Thymus (tissue), 11 donors: ENCODE data around the gene GPRIN3. TPM values are rescaled to one million over a fixed set of nuclear protein-coding genes. Genes with fewer than 3 reads are reported as not detected.
"Not testable (repeated sequence)": the region's sequence is repeated elsewhere in the genome, so short reads cannot be mapped to it uniquely, and the experiment has no call there.

Experiments used
- DNase-seq, 9 donors: peaks; one replicate each; pipeline ENCODE4 v3.0.0-alpha.2; 2013; ENCODE audit warnings: low spot score in 9 of 9, low read depth in 6 of 9, missing footprints in 1 of 9
- H3K27ac ChIP-seq, 2 donors: one replicate each; pipeline ENCODE4 v1.5.1; 2013; ENCODE audit warnings: control low read depth in 1 of 2, low read depth in 1 of 2, low read length in 1 of 2, mild to moderate bottlenecking in 1 of 2, moderate library complexity in 1 of 2
- H3K27me3 ChIP-seq, 2 donors: one replicate each; pipeline ENCODE4 v1.5.1; 2013; ENCODE audit warnings: low read length in 1 of 2; ENCODE audit not compliant: control insufficient read depth in 2 of 2, insufficient read depth in 1 of 2
- H3K36me3 ChIP-seq, 2 donors: one replicate each; pipeline ENCODE4 v1.5.1; 2013; ENCODE audit warnings: low read length in 1 of 2, mild to moderate bottlenecking in 1 of 2, moderate library complexity in 1 of 2; ENCODE audit not compliant: control insufficient read depth in 2 of 2, insufficient read depth in 2 of 2
- H3K4me1 ChIP-seq, 2 donors: one replicate each; pipeline ENCODE4 v1.5.1; 2013; ENCODE audit warnings: low read length in 2 of 2; ENCODE audit not compliant: control insufficient read depth in 2 of 2, insufficient read depth in 2 of 2
- H3K4me3 ChIP-seq, 2 donors: one replicate each; pipeline ENCODE4 v1.5.1; 2013; ENCODE audit warnings: low read length in 2 of 2, control low read depth in 1 of 2, mild to moderate bottlenecking in 1 of 2
- H3K9me3 ChIP-seq, 2 donors: one replicate each; pipeline ENCODE4 v1.5.1; 2013; ENCODE audit warnings: low read length in 1 of 2, mild to moderate bottlenecking in 1 of 2; ENCODE audit not compliant: control insufficient read depth in 2 of 2, insufficient read depth in 1 of 2
- WGBS: extraction: QIAGEN DNeasy Blood & Tissue Kit; methylation state at CpG from one replicate; pipeline ENCODE4 v1.1.7; 2013; 5-methylcytosine and 5-hydroxymethylcytosine counted together
- polyA plus RNA-seq: library from polyadenylated mRNA; stranded (reverse); fragments of 200-250 nt; gene quantifications from one replicate; pipeline ENCODE4 v1.2.3, GENCODE V29; 2013
- total RNA-seq: library from RNA; stranded (reverse); fragments of 120-200 nt; gene quantifications from one replicate; pipeline ENCODE4 v1.2.4, GENCODE V29; 2013
- donor health status: healthy.

The GPRIN3 gene
- total and polyA plus RNA-seq, 2 donors: 2.6 to 3.4 TPM

GRCh38 chr4:89213382-89213701, 94.3 kb downstream of the GPRIN3 start:
- no peaks in the 10 kb centered on the region for H3K4me1 ChIP-seq
- DNase-seq: no peak
- H3K4me3 ChIP-seq: no peak overlapping the region
- no peaks in the 10 kb centered on the region for H3K9me3 ChIP-seq
- 87% methylated on average over 4 of the region's 4 CpGs for WGBS
- H3K27me3 ChIP-seq: no peaks in the 10 kb centered on the region
- H3K36me3 ChIP-seq: no peaks in the 10 kb centered on the region
- H3K27ac ChIP-seq: no peak overlapping the region

- H3K4me3 ChIP-seq: no peak overlapping the region
- no peak for DNase-seq
- H3K27me3 ChIP-seq: no peaks in the 10 kb centered on the region
- no peaks in the 10 kb centered on the region for H3K36me3 ChIP-seq
- H3K4me1 ChIP-seq: no peaks in the 10 kb centered on the region
- H3K27ac ChIP-seq: no peak overlapping the region
- whole genome bisulfite sequencing: over 99% methylated on average over 4 of the region's 4 CpGs
- H3K9me3 ChIP-seq: no peaks in the 10 kb centered on the region
Measured at GRCh38 chr4:89212666-89213381, 94.8 kb downstream of the GPRIN3 start.

- no peaks in the 10 kb centered on the region for H3K36me3 ChIP-seq
- no peak overlapping the region for H3K4me3 ChIP-seq
- DNase-seq: no peak
- no peaks in the 10 kb centered on the region for H3K9me3 ChIP-seq
- H3K4me1 ChIP-seq: no peaks in the 10 kb centered on the region
- H3K27me3 ChIP-seq: no peaks in the 10 kb centered on the region
- no peak overlapping the region for H3K27ac ChIP-seq
- 92% methylated on average over 1 of the region's 1 CpG for WGBS
Measured at GRCh38 chr4:89204624-89205023, 103.0 kb downstream of the GPRIN3 start.

DNA sequence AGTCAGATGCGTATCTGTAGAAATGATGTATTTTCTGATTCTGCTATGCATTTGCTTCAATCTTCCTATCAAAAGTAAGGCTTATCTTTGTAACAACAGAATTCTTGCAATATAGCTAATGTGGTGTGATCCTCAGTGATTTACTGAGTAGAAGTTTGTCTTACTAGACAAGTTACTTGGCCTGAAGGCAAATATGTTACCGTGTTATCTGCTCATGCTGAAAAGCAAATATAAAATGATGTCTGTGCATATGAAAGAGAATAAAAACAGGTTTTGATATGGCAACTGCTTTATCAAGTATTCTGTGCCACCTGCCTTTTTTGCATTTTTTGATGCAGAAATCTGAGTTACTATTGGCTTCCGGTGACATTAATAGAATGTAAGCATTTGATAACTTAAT, 103.7 kb downstream of the GPRIN3 start:
- Histone ChIP-seq H3K9me3 (no peaks in the 10 kb centered on the region), H3K4me1 (no peaks in the 10 kb centered on the region), H3K4me3 (no peak overlapping the region), H3K27ac (no peak overlapping the region), H3K36me3 (no peaks in the 10 kb centered on the region), H3K27me3 (no peaks in the 10 kb centered on the region)
- no peak for DNase-seq
- WGBS: 97% methylated on average over 3 of the region's 3 CpGs

GRCh38 chr4:89199394-89199793, 108.2 kb downstream of the GPRIN3 start:
- not testable (repeated sequence) for DNase-seq, H3K27ac ChIP-seq, H3K27me3 ChIP-seq, H3K36me3 ChIP-seq, H3K4me3 ChIP-seq, H3K9me3 ChIP-seq, H3K4me1 ChIP-seq
- WGBS: no CpG with 5 or more reads among the region's 1 CpG

GRCh38 chr4:89197920-89198319, 109.7 kb downstream of the GPRIN3 start:
- Histone ChIP-seq H3K4me1 (no peaks in the 10 kb centered on the region), H3K4me3 (no peak overlapping the region), H3K9me3 (no peaks in the 10 kb centered on the region), H3K27me3 (no peaks in the 10 kb centered on the region), H3K27ac (no peak overlapping the region), H3K36me3 (no peaks in the 10 kb centered on the region)
- WGBS: over 99% methylated on average over 2 of the region's 2 CpGs
- DNase-seq: no peak

GRCh38 chr4:89196745-89197144, 110.9 kb downstream of the GPRIN3 start:
- no peak for DNase-seq
- Histone ChIP-seq H3K36me3 (no peaks in the 10 kb centered on the region), H3K4me3 (no peak overlapping the region), H3K9me3 (no peaks in the 10 kb centered on the region), H3K27ac (no peak overlapping the region), H3K27me3 (no peaks in the 10 kb centered on the region), H3K4me1 (no peaks in the 10 kb centered on the region)
- WGBS: 45% methylated on average over 2 of the region's 2 CpGs

DNA sequence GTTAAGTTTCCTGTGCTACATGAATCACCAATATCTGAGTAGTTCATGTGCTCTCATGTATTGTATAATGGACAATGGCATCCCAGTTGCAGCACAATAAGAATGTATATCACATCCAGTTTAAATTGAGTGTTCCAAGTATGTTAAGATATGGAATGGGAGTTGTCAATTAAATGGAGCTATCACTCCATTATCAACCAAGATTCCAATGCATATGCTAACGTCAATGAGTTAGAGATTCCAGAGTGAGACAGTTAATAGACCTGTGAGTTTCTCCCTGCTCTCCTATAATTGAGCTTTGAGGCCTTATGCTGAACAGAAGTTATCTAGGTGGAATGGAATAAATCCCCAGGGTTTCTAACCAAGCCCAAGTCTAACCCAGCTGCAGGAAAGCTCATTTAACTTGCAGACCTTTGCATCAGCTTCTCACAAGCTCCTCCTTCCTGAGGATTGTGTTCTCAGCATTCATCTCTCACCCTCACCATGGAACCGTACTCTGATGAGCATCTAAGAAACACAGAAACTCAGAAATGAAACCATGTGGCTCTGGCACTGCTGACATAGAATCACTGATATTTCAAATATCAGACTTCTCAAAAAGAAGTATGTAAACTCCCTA, 111.4 kb downstream of the GPRIN3 start:
- WGBS: 90% methylated on average over 2 of the region's 2 CpGs
- no peaks in the 10 kb centered on the region for H3K9me3 ChIP-seq
- no peak overlapping the region for H3K27ac ChIP-seq
- no peak for DNase-seq
- no peak overlapping the region for H3K4me3 ChIP-seq
- no peaks in the 10 kb centered on the region for H3K4me1 ChIP-seq
- H3K36me3 ChIP-seq: no peaks in the 10 kb centered on the region
- no peaks in the 10 kb centered on the region for H3K27me3 ChIP-seq

- H3K4me3 ChIP-seq: no peak overlapping the region
- H3K27me3 ChIP-seq: no peaks in the 10 kb centered on the region
- no peaks in the 10 kb centered on the region for H3K36me3 ChIP-seq
- no peak overlapping the region for H3K27ac ChIP-seq
- no peaks in the 10 kb centered on the region for H3K4me1 ChIP-seq
- no peaks in the 10 kb centered on the region for H3K9me3 ChIP-seq
- 50% methylated on average over 3 of the region's 3 CpGs for WGBS
- DNase-seq: no peak
Measured at GRCh38 chr4:89193843-89194242, 113.8 kb downstream of the GPRIN3 start.
